HG03457 (cell line): ENCODE data around the gene CD58.
"Not testable (repeated sequence)": the region's sequence is repeated elsewhere in the genome, so short reads cannot be mapped to it uniquely, and the experiment has no call there.

ENCODE experiments used
- ATAC-seq: cut with Tn5 transposase; IDR thresholded peaks from one replicate; pipeline ENCODE4 v1.9.1; 2021; ENCODE audit warnings: moderate number of reproducible peaks; ENCODE audit not compliant: unreplicated experiment

Gene CD58

GRCh38 chr1:116571215-116571919 is 541 bp upstream of the CD58 start:
- no peak for ATAC-seq

GRCh38 chr1:116569776-116570357 is 959 bp downstream of the CD58 start:
- ATAC-seq: no peak

- no peak for ATAC-seq
Observed at GRCh38 chr1:116569381-116569670, 1.5 kb downstream of the CD58 start.

GRCh38 chr1:116568662-116569380 is 2.0 kb downstream of the CD58 start:
- no peak for ATAC-seq

GRCh38 chr1:116567790-116568661 is 2.8 kb downstream of the CD58 start:
- no peak for ATAC-seq

GRCh38 chr1:116565222-116565621 is 5.6 kb downstream of the CD58 start:
- no peak for ATAC-seq

GRCh38 chr1:116564426-116564825 is 6.4 kb downstream of the CD58 start:
- no peak for ATAC-seq

- not testable (repeated sequence) for ATAC-seq
Observed at GRCh38 chr1:116562465-116562864, 8.4 kb downstream of the CD58 start.

GRCh38 chr1:116561563-116561962 is 9.3 kb downstream of the CD58 start:
- no peak for ATAC-seq

GRCh38 chr1:116560704-116561490 is 9.9 kb downstream of the CD58 start:
- no peak for ATAC-seq

GRCh38 chr1:116559304-116559761 is 11.5 kb downstream of the CD58 start:
- ATAC-seq: peak; percentile 31

GRCh38 chr1:116558571-116558970 is 12.3 kb downstream of the CD58 start:
- no peak for ATAC-seq

- ATAC-seq: no peak
Observed at GRCh38 chr1:116558140-116558549, 12.7 kb downstream of the CD58 start.

GRCh38 chr1:116557323-116557878 is 13.4 kb downstream of the CD58 start:
- ATAC-seq: no peak

- peak; percentile 48 for ATAC-seq
Observed at GRCh38 chr1:116556289-116557006, 14.4 kb downstream of the CD58 start.

GRCh38 chr1:116554924-116555323 is 15.9 kb downstream of the CD58 start:
- ATAC-seq: no peak

GRCh38 chr1:116553386-116554115 is 17.3 kb downstream of the CD58 start:
- ATAC-seq: no peak

- ATAC-seq: no peak
Observed at GRCh38 chr1:116546354-116546977, 24.4 kb downstream of the CD58 start.
